Osteoblast (primary cell): Measurements from ENCODE around the gene OXLD1. TPM values are rescaled to one million over a fixed set of nuclear protein-coding genes. Genes with fewer than 3 reads are reported as not detected.

Experiments used
- DNase-seq: peaks from one replicate; pipeline ENCODE4 v3.0.0; 2011; ENCODE audit warnings: low spot score, mixed read lengths; ENCODE audit not compliant: insufficient read length; ENCODE audit errors: missing footprints
- H2AFZ ChIP-seq: 2 replicates; pipeline ENCODE4 v1.6.0; 2011; ENCODE audit warnings: mild to moderate bottlenecking, low read length
- H3K27ac ChIP-seq: 2 replicates; pipeline ENCODE4 v1.5.1; 2011; ENCODE audit warnings: mild to moderate bottlenecking, low read depth, low read length, moderate library complexity
- H3K27me3 ChIP-seq: 2 replicates; pipeline ENCODE4 v1.6.0; 2012; ENCODE audit warnings: mild to moderate bottlenecking, control low read depth, inconsistent platforms, low read length, moderate library complexity; ENCODE audit not compliant: insufficient read depth
- H3K36me3 ChIP-seq: 2 replicates; pipeline ENCODE4 v1.5.1; 2011; ENCODE audit warnings: mild to moderate bottlenecking, low read length, control low read depth, moderate library complexity; ENCODE audit not compliant: insufficient read depth
- H3K4me1 ChIP-seq: 2 replicates; pipeline ENCODE4 v1.5.1; 2011; ENCODE audit warnings: mild to moderate bottlenecking, low read length, control low read depth, moderate library complexity; ENCODE audit not compliant: insufficient read depth
- H3K4me2 ChIP-seq: 2 replicates; pipeline ENCODE4 v1.6.0; 2011; ENCODE audit warnings: mild to moderate bottlenecking, low read length; ENCODE audit not compliant: insufficient read depth
- H3K4me3 ChIP-seq: fragments of 200-600 bp; sonication (generic); 3 replicates; pipeline ENCODE4 v1.5.1; 2012; ENCODE audit warnings: mild to moderate bottlenecking, low read length, inconsistent platforms; ENCODE audit not compliant: insufficient read depth
- H3K79me2 ChIP-seq: 2 replicates; pipeline ENCODE4 v1.6.0; 2012; ENCODE audit warnings: mild to moderate bottlenecking, low read length, control low read depth, inconsistent platforms; ENCODE audit not compliant: insufficient read depth
- H3K9me3 ChIP-seq: 2 replicates; pipeline ENCODE4 v1.5.1; 2011; ENCODE audit warnings: low read depth, low read length, control low read depth
- H4K20me1 ChIP-seq: 2 replicates; pipeline ENCODE4 v1.6.0; 2012; ENCODE audit warnings: mild to moderate bottlenecking, low read length, control low read depth; ENCODE audit not compliant: insufficient read depth
- total RNA-seq: library from RNA; depleted of rRNA; stranded (reverse); fragments of >200 nt; gene quantifications from 2 replicates; pipeline ENCODE4 v1.2.3, GENCODE V29; 2012
- TF ChIP-seq, protein P1 (sequence below): IDR thresholded peaks from 2 replicates; pipeline ENCODE4 v1.5.1; 2011; ENCODE audit warnings: mild to moderate bottlenecking, low read depth, low read length, moderate library complexity; ENCODE audit errors: extremely low read depth

Gene OXLD1
- total RNA-seq, 1 donor: 21.0 TPM

DNA sequence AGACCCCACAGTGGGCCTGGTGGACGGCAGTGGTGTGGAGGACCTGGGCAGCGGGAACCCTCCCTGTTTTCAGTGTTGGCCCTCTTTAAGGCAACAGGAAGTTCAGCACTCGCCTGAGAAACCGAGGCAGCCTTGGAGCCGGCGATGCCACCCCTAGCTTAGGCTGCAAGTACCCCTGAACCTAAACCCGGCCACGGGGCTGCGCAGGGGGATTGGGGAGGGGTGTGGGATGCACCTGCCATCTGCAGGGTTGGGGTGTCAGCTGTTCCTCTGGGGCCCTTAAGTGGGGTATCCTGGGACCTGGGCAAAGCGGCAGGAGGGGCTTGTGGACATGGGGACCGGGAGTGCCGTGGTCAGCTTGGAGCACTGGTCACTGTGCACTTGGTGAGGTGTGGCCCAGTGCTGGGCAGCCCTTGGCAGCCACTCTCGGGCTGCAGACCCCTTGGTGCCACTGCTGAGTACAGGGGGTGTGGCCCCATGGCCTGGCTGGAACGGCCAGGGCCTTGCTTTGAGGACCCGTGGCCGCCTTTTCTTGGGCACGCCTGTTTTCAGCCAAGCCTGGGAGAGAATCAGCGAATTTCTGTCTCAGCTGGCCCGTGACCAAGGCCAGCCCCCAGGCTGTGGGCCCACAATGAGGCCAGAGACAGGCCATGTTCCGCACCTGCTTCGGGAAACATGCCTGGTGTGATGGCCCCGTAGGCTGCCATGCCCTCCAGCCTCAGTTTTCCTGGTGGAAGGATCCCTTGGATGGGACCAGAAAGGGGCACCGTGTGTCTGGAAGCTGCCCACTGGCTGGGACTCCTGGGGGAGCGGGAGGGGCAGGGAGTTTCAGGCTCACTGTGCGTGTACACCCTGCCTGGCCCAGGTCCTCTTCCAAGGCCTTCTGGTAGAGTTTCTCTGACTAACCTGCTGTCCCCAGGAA lies 41.6 kb upstream of the OXLD1 start:
- TF ChIP-seq, protein P1, sequence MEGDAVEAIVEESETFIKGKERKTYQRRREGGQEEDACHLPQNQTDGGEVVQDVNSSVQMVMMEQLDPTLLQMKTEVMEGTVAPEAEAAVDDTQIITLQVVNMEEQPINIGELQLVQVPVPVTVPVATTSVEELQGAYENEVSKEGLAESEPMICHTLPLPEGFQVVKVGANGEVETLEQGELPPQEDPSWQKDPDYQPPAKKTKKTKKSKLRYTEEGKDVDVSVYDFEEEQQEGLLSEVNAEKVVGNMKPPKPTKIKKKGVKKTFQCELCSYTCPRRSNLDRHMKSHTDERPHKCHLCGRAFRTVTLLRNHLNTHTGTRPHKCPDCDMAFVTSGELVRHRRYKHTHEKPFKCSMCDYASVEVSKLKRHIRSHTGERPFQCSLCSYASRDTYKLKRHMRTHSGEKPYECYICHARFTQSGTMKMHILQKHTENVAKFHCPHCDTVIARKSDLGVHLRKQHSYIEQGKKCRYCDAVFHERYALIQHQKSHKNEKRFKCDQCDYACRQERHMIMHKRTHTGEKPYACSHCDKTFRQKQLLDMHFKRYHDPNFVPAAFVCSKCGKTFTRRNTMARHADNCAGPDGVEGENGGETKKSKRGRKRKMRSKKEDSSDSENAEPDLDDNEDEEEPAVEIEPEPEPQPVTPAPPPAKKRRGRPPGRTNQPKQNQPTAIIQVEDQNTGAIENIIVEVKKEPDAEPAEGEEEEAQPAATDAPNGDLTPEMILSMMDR: no peak
- peaks cover 9% of the 10 kb centered on the region for H4K20me1 ChIP-seq
- peak; percentile 81 for DNase-seq

DNA sequence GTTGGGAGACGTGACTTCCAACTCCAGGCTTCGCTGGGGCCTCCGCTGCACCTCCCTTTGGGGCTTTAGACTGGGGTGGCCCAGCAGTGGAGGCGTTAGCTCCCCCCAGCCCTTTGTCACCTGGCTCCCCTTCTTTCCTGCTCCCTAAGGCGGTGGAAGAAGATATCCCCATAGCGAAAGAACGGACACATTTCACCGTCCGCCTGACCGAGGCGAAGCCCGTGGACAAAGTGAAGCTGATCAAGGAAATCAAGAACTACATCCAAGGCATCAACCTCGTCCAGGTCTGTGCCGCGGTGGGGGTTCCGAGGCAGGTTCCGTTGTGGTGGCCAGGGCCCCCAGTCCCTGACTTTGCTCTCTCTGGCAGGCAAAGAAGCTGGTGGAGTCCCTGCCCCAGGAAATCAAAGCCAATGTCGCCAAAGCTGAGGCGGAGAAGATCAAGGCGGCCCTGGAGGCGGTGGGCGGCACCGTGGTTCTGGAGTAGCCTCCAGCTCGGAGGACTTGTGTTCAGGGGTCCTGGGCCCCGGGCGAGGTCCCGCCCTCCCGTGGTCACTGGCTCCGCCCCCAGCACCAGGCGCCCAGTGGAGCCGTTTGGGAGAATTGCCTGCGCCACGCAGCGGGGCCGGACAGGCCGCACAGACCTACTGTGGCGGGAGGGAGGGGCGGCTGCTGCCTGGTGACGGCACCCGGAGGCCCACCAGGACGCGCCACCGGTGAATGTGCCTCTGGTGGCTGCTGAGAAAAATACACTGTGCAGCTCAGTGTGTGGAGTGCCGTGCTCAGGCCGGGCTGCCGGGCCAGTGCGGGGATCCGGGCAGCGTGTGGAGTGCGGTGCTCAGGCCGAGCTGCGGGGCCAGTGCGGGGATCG lies 40.6 kb upstream of the OXLD1 start:
- peaks cover 33% of the 10 kb centered on the region for H3K4me1 ChIP-seq
- no peaks in the 10 kb centered on the region for H3K9me3 ChIP-seq
- peak; percentile 74 for DNase-seq
- H4K20me1 ChIP-seq: peaks cover 12% of the 10 kb centered on the region
- peaks cover 28% of the 10 kb centered on the region for H3K36me3 ChIP-seq
- TF ChIP-seq, protein P1: no peak
- H2AFZ ChIP-seq: no peak overlapping the region
- no peak overlapping the region for H3K4me3 ChIP-seq
- H3K79me2 ChIP-seq: peaks cover 35% of the 10 kb centered on the region
- H3K27me3 ChIP-seq: no peaks in the 10 kb centered on the region
- no peak overlapping the region for H3K27ac ChIP-seq
- no peak overlapping the region for H3K4me2 ChIP-seq

More for the DNA sequence above, 41.6 kb upstream of the OXLD1 start:
- Histone ChIP-seq H3K36me3 (peaks cover 26% of the 10 kb centered on the region), H3K9me3 (no peaks in the 10 kb centered on the region), H3K4me2 (no peak overlapping the region), H3K27me3 (no peaks in the 10 kb centered on the region), H3K4me3 (no peak overlapping the region), H3K4me1 (peaks cover 32% of the 10 kb centered on the region), H2AFZ (no peak overlapping the region), H3K27ac (no peak overlapping the region), H3K79me2 (peaks cover 29% of the 10 kb centered on the region)

- no peaks in the 10 kb centered on the region for H3K9me3 ChIP-seq
- peaks cover 19% of the 10 kb centered on the region for H4K20me1 ChIP-seq
- no peaks in the 10 kb centered on the region for H3K27me3 ChIP-seq
- H3K4me1 ChIP-seq: peaks cover 32% of the 10 kb centered on the region
- DNase-seq: peak; percentile 0
- H2AFZ ChIP-seq: no peak overlapping the region
- no peak overlapping the region for H3K4me2 ChIP-seq
- H3K79me2 ChIP-seq: peaks cover 43% of the 10 kb centered on the region
- H3K27ac ChIP-seq: no peak overlapping the region
- TF ChIP-seq, protein P1: no peak
- H3K4me3 ChIP-seq: no peak overlapping the region
- H3K36me3 ChIP-seq: peaks cover 35% of the 10 kb centered on the region
Measured at GRCh38 chr17:81706232-81706611, 39.8 kb upstream of the OXLD1 start.
